ENCODE results near the gene TLCD1. TPM values are rescaled to one million over a fixed set of nuclear protein-coding genes. Genes with fewer than 3 reads are reported as not detected.
A peak's percentile ranks its signal among the peaks of the same experiment; 100 is the strongest.

TLCD1 gene
- total RNA-seq, 1 experiment from 2014 or later, result 50.7 TPM

DNA sequence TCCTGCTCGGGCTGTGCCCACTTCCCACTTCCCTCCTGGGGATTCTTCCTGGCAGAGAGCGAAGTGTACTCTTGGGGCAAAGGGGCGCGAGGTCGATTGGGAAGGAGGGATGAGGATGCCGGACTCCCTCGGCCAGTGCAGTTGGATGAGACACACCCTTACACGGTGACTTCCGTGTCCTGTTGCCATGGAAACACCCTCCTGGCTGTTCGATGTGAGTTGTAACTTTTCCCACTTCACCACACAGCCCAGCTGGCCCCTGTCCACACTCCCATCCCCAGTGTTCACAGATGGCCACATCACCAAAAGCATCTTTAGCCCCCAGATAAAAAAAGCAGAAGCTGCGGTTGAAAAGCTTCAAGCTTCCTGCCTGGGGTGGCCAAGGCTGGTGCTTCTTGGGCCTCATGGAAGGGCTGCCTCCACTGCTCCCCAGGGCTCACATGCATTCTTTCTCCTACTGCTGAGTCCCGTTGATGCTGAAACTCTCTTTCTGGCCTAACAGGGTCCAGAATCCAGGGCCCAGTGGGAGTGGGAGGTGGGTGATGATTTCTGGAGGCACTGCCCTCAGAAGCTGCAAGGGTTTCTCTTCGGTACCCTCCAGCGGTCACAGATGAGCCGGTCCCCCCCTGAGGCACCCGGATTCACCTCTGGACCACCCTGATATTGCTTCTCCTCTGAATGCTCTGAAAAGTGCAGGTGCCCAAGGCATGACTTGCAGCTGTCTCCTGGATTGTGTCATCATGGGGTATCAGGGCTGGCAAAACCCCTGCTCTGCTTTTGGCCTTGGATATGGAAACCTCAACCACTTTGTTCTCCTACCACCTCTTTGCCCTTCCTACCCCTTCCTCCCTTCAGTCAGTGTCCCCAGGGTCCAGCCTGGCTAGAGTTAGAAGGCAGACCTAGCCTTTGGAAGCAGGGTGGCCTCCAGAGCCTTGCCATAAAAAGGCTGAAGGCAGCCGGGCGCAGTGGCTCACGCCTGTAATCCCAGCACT, 15.6 kb upstream of the TLCD1 start:
- Histone ChIP-seq H2BK5ac (ENCODE audit: insufficient read length, low read length) (no peak overlapping the region), H4K8ac (replicated peaks; ENCODE audit: insufficient read length, low read depth, low read length) (no peak overlapping the region), H3K79me1 (ENCODE audit: insufficient read depth, low read depth, low read length, poor library complexity, severe bottlenecking) (no peaks in the 10 kb centered on the region), H3K56ac (ENCODE audit: insufficient read length, low read depth, low read length) (no peak overlapping the region), H3K4ac (ENCODE audit: low read depth, low read length) (no peak overlapping the region), H3K4me1 (ENCODE audit: insufficient read depth, low read length) (peaks cover 5% of the 10 kb centered on the region; the same call in 1 of the 2 replicates), H2AK5ac (ENCODE audit: insufficient read length, low read length) (no peak overlapping the region), H2BK12ac (ENCODE audit: insufficient read length, low read depth, low read length) (no peak overlapping the region), H3K14ac (ENCODE audit: insufficient read depth, low read length) (no peak overlapping the region), H3K23me2 (ENCODE audit: insufficient read length, low read depth, low read length, poor library complexity, severe bottlenecking) (peaks cover 15% of the 10 kb centered on the region), H2BK120ac (ENCODE audit: low read depth, low read length, poor library complexity, severe bottlenecking) (no peak overlapping the region), H3T11ph (ENCODE audit: low read length) (no peak overlapping the region), H3K27ac (ENCODE audit: insufficient read length, low read depth, low read length) (no peak overlapping the region), H4K5ac (ENCODE audit: insufficient read length, low read depth, low read length) (no peak overlapping the region), H4K20me1 (ENCODE audit: control insufficient read depth, insufficient read depth, insufficient read length) (no peaks in the 10 kb centered on the region), H3K9ac (ENCODE audit: extremely low read depth, insufficient read length, low read length) (no peak overlapping the region), H2BK20ac (ENCODE audit: low read depth, low read length, poor library complexity, severe bottlenecking) (no peak overlapping the region), H2BK15ac (ENCODE audit: low read depth, low read length) (no peak overlapping the region), H3K4me2 (ENCODE audit: insufficient read depth, insufficient read length, low read length) (no peak overlapping the region), H3K18ac (ENCODE audit: insufficient read length, low read depth, low read length) (no peak overlapping the region), H3K9me3 (ENCODE audit: control insufficient read depth, low read depth, low read length) (no peaks in the 10 kb centered on the region), H4K91ac (ENCODE audit: insufficient read length, low read depth, low read length) (no peak overlapping the region), H3K79me2 (ENCODE audit: insufficient read depth, low read length) (peaks cover 16% of the 10 kb centered on the region; the same call in 1 of the 2 replicates), H3K23ac (ENCODE audit: insufficient read length, low read depth, low read length) (no peak overlapping the region), H2AFZ (ENCODE audit: low read length) (no peak overlapping the region), H3K27me3 (ENCODE audit: insufficient read depth, low read length) (no peaks in the 10 kb centered on the region)
- TF ChIP-seq, protein P1, sequence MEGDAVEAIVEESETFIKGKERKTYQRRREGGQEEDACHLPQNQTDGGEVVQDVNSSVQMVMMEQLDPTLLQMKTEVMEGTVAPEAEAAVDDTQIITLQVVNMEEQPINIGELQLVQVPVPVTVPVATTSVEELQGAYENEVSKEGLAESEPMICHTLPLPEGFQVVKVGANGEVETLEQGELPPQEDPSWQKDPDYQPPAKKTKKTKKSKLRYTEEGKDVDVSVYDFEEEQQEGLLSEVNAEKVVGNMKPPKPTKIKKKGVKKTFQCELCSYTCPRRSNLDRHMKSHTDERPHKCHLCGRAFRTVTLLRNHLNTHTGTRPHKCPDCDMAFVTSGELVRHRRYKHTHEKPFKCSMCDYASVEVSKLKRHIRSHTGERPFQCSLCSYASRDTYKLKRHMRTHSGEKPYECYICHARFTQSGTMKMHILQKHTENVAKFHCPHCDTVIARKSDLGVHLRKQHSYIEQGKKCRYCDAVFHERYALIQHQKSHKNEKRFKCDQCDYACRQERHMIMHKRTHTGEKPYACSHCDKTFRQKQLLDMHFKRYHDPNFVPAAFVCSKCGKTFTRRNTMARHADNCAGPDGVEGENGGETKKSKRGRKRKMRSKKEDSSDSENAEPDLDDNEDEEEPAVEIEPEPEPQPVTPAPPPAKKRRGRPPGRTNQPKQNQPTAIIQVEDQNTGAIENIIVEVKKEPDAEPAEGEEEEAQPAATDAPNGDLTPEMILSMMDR (conservative IDR thresholded peaks at IDR 0.05), result no peak
- DNase-seq, result no peak
- Mint-ChIP-seq H3K36me3 (ENCODE audit: insufficient read depth in 1 of 3, low read depth in 3 of 3) (peaks cover 16 to 49% (median 33%) of the 10 kb centered on the region in 3 experiments; a peak in 6 of 7 replicates), H3K27me3 (ENCODE audit: low read depth) (no peaks in the 10 kb centered on the region; the same call in 1 of the 2 replicates), H3K4me1 (peaks cover 9 to 15% of the 10 kb centered on the region in 2 experiments), H3K27ac (peak overlapping the region in 1 of 3 experiments; percentile 64; a peak in 1 of 7 replicates), H3K9me3 (no peaks in the 10 kb centered on the region), H3K4me3 (peak overlapping the region in 1 of 2 experiments; percentile 29; a peak in 1 of 5 replicates)
- no CpG with 5 or more reads among the region's 19 CpGs for WGBS (ENCODE audit: extremely low coverage, insufficient read length, low lambda C conversion rate)

Measured in H9 (cell line).